HCT116 (cell line): ENCODE results near the gene DOK7. TPM values are rescaled to one million over a fixed set of nuclear protein-coding genes. Genes with fewer than 3 reads are reported as not detected.

Experiments
- ATAC-seq: fragments of 200-7000 bp; cut with Tn5 transposase; 2 replicates; pipeline ENCODE4 v1.9.1; 2020; ENCODE audit warnings: mild to moderate bottlenecking, moderate library complexity
- BruUV-seq: library from RNA; stranded (reverse); fragments of 400-500 nt; replicated peaks from 2 replicates; lab custom pipeline; 2021; lab: Mats Ljungman, UMichigan
- CTCF ChIA-PET: fragments of 300-600 bp; sonication (Branson Sonifier 250); formaldehyde crosslinking; loops from one replicate; lab custom pipeline; 2021; ENCODE audit warnings: antibody characterized with exemption; lab: Charles Lee
- POLR2A ChIA-PET: fragments of 300-600, 350-600 bp; sonication (Branson Sonifier 250); formaldehyde crosslinking; loops from one replicate; lab custom pipeline; 2021; ENCODE audit warnings: antibody characterized with exemption; lab: Charles Lee
- RAD21 ChIA-PET, 2 experiments: fragments of 300-600 bp; sonication (Branson Sonifier 250); formaldehyde crosslinking; loops; one replicate each; lab custom pipeline; 2023; ENCODE audit warnings: low total read pairs in 2 of 2; ENCODE audit not compliant: uncharacterized antibody in 2 of 2, unreplicated experiment in 2 of 2, low non-redundant PET in 1 of 2; lab: Charles Lee
- DNase-seq: peaks from one replicate; pipeline ENCODE4 v3.0.0-alpha.2; 2010; ENCODE audit warnings: low read depth, low spot score
- H2AFZ ChIP-seq: fragments of 200-600 bp; shearing (Covaris generic), sonication (generic); 2 replicates; pipeline ENCODE4 v1.6.1; 2017; ENCODE audit warnings: low read depth, mixed run types, mixed read lengths, antibody characterized with exemption, low read length; ENCODE audit not compliant: poor library complexity, severe bottlenecking
- H3K27ac ChIP-seq: 2 replicates; pipeline ENCODE4 v1.5.1; 2012; ENCODE audit warnings: low read depth, low read length
- H3K27me3 ChIP-seq: fragments of 200-600 bp; sonication (generic); 2 replicates; pipeline ENCODE4 v1.6.1; 2016; ENCODE audit warnings: mixed run types, low read length, mixed read lengths; ENCODE audit not compliant: insufficient read depth
- H3K36me3 ChIP-seq, 2 experiments: fragments of 200-500 bp in 1 of 2; fragments of 200-600 bp in 1 of 2; sonication (Bioruptor generic) in 1 of 2; sonication (generic) in 1 of 2; 2 replicates each; pipeline versions ENCODE4 v1.5.1 to v1.6.1; 2014 to 2016; ENCODE audit warnings: low read length in 2 of 2, inconsistent platforms in 1 of 2, mixed read lengths in 1 of 2, mixed run types in 1 of 2; ENCODE audit not compliant: insufficient read depth in 2 of 2, control insufficient read depth in 1 of 2
- H3K4me1 ChIP-seq, 2 experiments: fragments of 200-600 bp in 1 of 2; sonication (generic) in 1 of 2; 2 replicates each; pipeline versions ENCODE4 v1.5.1 to v1.6.1; 2012 to 2017; ENCODE audit warnings: low read length in 2 of 2, inconsistent platforms in 1 of 2, mild to moderate bottlenecking in 1 of 2, mixed read lengths in 1 of 2, mixed run types in 1 of 2, moderate library complexity in 1 of 2; ENCODE audit not compliant: insufficient read depth in 2 of 2, control insufficient read depth in 1 of 2
- H3K4me2 ChIP-seq: fragments of 200-600 bp; sonication (generic); 2 replicates; pipeline ENCODE4 v1.6.1; 2017; ENCODE audit warnings: mixed run types, low read length, mixed read lengths
- H3K4me3 ChIP-seq, 2 experiments: fragments of 200-600 bp in 1 of 2; sonication (generic) in 1 of 2; replicated peaks in 1 of 2; 2 replicates each; pipeline ENCODE4 v1.5.1; 2011 to 2016; ENCODE audit warnings: low read length in 2 of 2, control low read depth in 1 of 2, low read depth in 1 of 2, mild to moderate bottlenecking in 1 of 2, mixed read lengths in 1 of 2, mixed run types in 1 of 2
- H3K79me2 ChIP-seq: fragments of 200-600 bp; sonication (generic); 2 replicates; pipeline ENCODE4 v1.6.1; 2017; ENCODE audit warnings: mild to moderate bottlenecking, mixed run types, low read length, moderate library complexity, mixed read lengths; ENCODE audit not compliant: insufficient read depth
- H3K9ac ChIP-seq: fragments of 200-600 bp; sonication (generic); 2 replicates; pipeline ENCODE4 v1.6.1; 2016; ENCODE audit warnings: low read length, mixed read lengths
- H3K9me2 ChIP-seq: fragments of 200-600 bp; sonication (generic), shearing (Covaris generic); 2 replicates; pipeline ENCODE4 v1.6.1; 2017; ENCODE audit warnings: mixed run types, mild to moderate bottlenecking, moderate library complexity; ENCODE audit not compliant: insufficient read depth
- H3K9me3 ChIP-seq, 2 experiments: fragments of 200-500 bp in 1 of 2; fragments of 200-600 bp in 1 of 2; sonication (Bioruptor generic) in 1 of 2; sonication (generic) in 1 of 2; 2 replicates each; pipeline ENCODE4 v1.6.1; 2014 to 2017; ENCODE audit warnings: low read length in 2 of 2, mixed read lengths in 2 of 2, inconsistent platforms in 1 of 2, low read depth in 1 of 2, mild to moderate bottlenecking in 1 of 2, mixed run types in 1 of 2, moderate library complexity in 1 of 2; ENCODE audit not compliant: control insufficient read depth in 1 of 2, insufficient read depth in 1 of 2
- H4K20me1 ChIP-seq: fragments of 200-600 bp; sonication (generic), shearing (Covaris generic); 2 replicates; pipeline ENCODE4 v1.6.1; 2017; ENCODE audit warnings: mixed run types, mild to moderate bottlenecking, moderate library complexity; ENCODE audit not compliant: insufficient read depth
- CBX3 ChIP-seq: IDR thresholded peaks from 2 replicates; pipeline ENCODE4 v1.6.1; 2012; ENCODE audit warnings: low read depth
- EGR1 ChIP-seq: IDR thresholded peaks from 2 replicates; pipeline ENCODE4 v1.6.1; 2012; ENCODE audit warnings: low read depth
- ELF1 ChIP-seq: IDR thresholded peaks from 2 replicates; pipeline ENCODE4 v1.6.1; 2012; ENCODE audit warnings: low read depth, borderline replicate concordance
- EZH2 ChIP-seq: fragments of 200-600 bp; sonication (generic); IDR thresholded peaks from 2 replicates; pipeline ENCODE4 v1.6.1; 2017; ENCODE audit warnings: antibody characterized with exemption, mixed run types
- EZH2phosphoT487 ChIP-seq: fragments of 200-600 bp; IDR thresholded peaks from 2 replicates; pipeline ENCODE4 v1.6.1; 2018; ENCODE audit warnings: antibody characterized with exemption, borderline replicate concordance
- RAD21 ChIP-seq: IDR thresholded peaks from 2 replicates; pipeline ENCODE4 v1.6.1; 2012; ENCODE audit warnings: low read depth, mild to moderate bottlenecking
- SIN3A ChIP-seq: IDR thresholded peaks from 2 replicates; pipeline ENCODE4 v1.6.1; 2012; ENCODE audit warnings: low read depth
- ZFX ChIP-seq: fragments of 450-650 bp; IDR thresholded peaks from 2 replicates; pipeline ENCODE4 v1.6.1; 2017
- intact Hi-C: fragments of 100-400 bp; cut with micrococcal nuclease; formaldehyde crosslinking; loops from 2 replicates; pipeline ENCODE4 v1.10.0; 2022
- total RNA-seq: library from RNA; stranded (reverse); gene quantifications from one replicate; pipeline ENCODE4 v1.2.1, GENCODE V29; 2021; ENCODE audit not compliant: unreplicated experiment
- TF ChIP-seq, protein P1 (sequence below): IDR thresholded peaks from 2 replicates; pipeline ENCODE4 v1.6.1; 2011; ENCODE audit warnings: mild to moderate bottlenecking, low read length, moderate library complexity; ENCODE audit not compliant: insufficient replicate concordance; ENCODE audit errors: extremely low read depth
- TF ChIP-seq, protein P2 (sequence below): IDR thresholded peaks from 2 replicates; pipeline ENCODE4 v1.6.1; 2012

Gene DOK7
- total RNA-seq, 1 experiment from 2014 or later, result 2.4 TPM

DNA sequence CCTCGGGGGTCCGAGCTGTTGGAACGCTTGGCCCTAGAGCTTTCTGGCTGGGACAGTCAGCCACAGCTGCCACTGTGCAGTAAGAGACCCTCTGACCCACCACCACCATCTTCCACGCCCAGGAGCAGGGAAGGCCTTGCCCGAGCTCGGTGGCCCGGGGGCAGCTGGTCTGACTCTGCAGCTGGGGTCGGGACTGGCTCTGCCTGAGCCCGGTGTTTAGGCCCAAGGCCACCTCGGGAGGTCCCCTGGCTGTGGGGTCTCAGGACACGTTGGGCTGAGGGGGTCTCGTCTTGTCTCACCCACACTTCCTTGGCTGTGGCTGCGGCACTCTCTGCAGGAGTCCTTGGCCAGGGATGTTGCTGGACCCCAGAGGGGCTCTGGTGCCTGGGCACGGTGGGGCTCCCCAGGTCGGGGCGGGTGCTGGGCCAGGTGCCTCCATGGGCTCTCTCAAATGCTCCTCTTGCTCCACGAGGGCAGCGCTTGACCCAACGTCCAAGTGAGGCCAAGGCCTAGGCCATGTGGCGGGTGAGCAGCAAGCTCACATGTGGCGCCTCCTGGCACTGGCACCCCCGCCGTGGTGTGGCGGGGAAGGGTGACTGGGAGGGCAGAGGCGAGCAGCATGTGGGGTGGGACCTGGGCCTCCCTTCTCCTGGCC is 22.9 kb downstream of the DOK7 start:
- Histone ChIP-seq H3K4me3 (no peak overlapping the region), H3K36me3 (no peaks in the 10 kb centered on the region), H3K27me3 (no peaks in the 10 kb centered on the region), H4K20me1 (no peaks in the 10 kb centered on the region), H3K9me3 (no peaks in the 10 kb centered on the region), H3K79me2 (no peaks in the 10 kb centered on the region), H3K4me1 (peaks cover 21 to 27% of the 10 kb centered on the region in 2 experiments), H3K9me2 (no peaks in the 10 kb centered on the region), H3K9ac (no peak overlapping the region), H2AFZ (no peak overlapping the region)
- POLR2A ChIA-PET, result no interaction called here
- DNase-seq (no peak), ATAC-seq (no peak)
- CTCF ChIA-PET, result no interaction called here
- TF ChIP-seq ZFX, result no peak
- no peak for TF ChIP-seq SIN3A
- TF ChIP-seq EZH2phosphoT487, result no peak
- TF ChIP-seq RAD21, result no peak
- TF ChIP-seq, protein P1, sequence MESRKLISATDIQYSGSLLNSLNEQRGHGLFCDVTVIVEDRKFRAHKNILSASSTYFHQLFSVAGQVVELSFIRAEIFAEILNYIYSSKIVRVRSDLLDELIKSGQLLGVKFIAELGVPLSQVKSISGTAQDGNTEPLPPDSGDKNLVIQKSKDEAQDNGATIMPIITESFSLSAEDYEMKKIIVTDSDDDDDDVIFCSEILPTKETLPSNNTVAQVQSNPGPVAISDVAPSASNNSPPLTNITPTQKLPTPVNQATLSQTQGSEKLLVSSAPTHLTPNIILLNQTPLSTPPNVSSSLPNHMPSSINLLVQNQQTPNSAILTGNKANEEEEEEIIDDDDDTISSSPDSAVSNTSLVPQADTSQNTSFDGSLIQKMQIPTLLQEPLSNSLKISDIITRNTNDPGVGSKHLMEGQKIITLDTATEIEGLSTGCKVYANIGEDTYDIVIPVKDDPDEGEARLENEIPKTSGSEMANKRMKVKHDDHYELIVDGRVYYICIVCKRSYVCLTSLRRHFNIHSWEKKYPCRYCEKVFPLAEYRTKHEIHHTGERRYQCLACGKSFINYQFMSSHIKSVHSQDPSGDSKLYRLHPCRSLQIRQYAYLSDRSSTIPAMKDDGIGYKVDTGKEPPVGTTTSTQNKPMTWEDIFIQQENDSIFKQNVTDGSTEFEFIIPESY, result no peak
- no peak for TF ChIP-seq CBX3
- TF ChIP-seq EZH2, result no peak
- TF ChIP-seq, protein P2, sequence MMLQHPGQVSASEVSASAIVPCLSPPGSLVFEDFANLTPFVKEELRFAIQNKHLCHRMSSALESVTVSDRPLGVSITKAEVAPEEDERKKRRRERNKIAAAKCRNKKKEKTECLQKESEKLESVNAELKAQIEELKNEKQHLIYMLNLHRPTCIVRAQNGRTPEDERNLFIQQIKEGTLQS, result no peak
- TF ChIP-seq ELF1, result no peak
- no peak for TF ChIP-seq EGR1
- TF ChIP-seq, all 23 proteins: peak for 0
- RAD21 ChIA-PET, result no interaction called here
- Histone ChIP-seq H3K4me2 (peak overlapping the region; percentile 91), H3K27ac (no peak overlapping the region; the same call in 1 of the 2 replicates)
- intact Hi-C loops, result no loop called here
- BruUV-seq, result no TSS peak
